A549 (cell line): ENCODE measurements around the gene C17orf75.

ENCODE experiments used
- BHLHE40 ChIP-seq: IDR thresholded peaks from 2 replicates; pipeline ENCODE4 v1.6.1; 2012; ENCODE audit warnings: low read depth, low read length, inconsistent platforms
- POLR2A ChIP-seq: IDR thresholded peaks from 2 replicates; pipeline ENCODE4 v1.6.1; 2012; ENCODE audit warnings: mild to moderate bottlenecking, low read length
- RAD21 ChIP-seq, 2 experiments: fragments of >200 bp in 1 of 2; sonication (Bioruptor Twin) in 1 of 2; formaldehyde crosslinking in 1 of 2; IDR thresholded peaks in 1 of 2; conservative IDR thresholded peaks in 1 of 2; 2 replicates in 1 of 2; 3 replicates in 1 of 2; pipeline ENCODE4 v1.6.1; 2012 to 2018; ENCODE audit warnings: inconsistent platforms in 1 of 2
- TF ChIP-seq, protein P1 (sequence below): fragments of >200 bp; sonication (Bioruptor Twin); formaldehyde crosslinking; IDR thresholded peaks from 3 replicates; pipeline ENCODE4 v1.5.1; 2016
- TF ChIP-seq, protein P2 (sequence below): fragments of 200-600 bp; sonication (generic); IDR thresholded peaks from 2 replicates; pipeline ENCODE4 v1.6.1; 2016; ENCODE audit warnings: antibody characterized with exemption, mild to moderate bottlenecking, moderate library complexity

DNA sequence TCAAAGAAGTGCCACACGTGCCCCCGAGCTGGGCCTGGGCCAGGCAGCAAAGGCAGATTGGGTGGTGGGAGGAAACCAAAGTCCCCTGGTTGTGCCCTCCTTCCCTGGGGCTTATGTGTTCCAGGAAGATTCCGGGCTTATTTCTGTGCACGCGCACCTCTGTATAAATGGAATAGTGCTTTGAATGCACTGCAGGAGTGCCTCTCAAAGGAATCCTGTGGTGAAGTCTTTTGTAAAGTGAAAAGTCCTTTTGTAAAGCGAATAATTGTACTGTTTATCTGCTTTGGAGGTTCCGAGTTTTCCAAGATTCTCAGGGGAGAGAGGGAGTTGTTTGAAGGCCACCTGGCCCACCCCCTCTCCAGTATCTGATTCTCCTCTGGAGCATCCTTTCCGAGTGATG is 26.8 kb downstream of the C17orf75 start:
- TF ChIP-seq, protein P1, sequence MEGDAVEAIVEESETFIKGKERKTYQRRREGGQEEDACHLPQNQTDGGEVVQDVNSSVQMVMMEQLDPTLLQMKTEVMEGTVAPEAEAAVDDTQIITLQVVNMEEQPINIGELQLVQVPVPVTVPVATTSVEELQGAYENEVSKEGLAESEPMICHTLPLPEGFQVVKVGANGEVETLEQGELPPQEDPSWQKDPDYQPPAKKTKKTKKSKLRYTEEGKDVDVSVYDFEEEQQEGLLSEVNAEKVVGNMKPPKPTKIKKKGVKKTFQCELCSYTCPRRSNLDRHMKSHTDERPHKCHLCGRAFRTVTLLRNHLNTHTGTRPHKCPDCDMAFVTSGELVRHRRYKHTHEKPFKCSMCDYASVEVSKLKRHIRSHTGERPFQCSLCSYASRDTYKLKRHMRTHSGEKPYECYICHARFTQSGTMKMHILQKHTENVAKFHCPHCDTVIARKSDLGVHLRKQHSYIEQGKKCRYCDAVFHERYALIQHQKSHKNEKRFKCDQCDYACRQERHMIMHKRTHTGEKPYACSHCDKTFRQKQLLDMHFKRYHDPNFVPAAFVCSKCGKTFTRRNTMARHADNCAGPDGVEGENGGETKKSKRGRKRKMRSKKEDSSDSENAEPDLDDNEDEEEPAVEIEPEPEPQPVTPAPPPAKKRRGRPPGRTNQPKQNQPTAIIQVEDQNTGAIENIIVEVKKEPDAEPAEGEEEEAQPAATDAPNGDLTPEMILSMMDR = no peak
- TF ChIP-seq BHLHE40 (no peak), RAD21 (conservative IDR thresholded peaks at IDR 0.05 in 1 of 2, IDR thresholded peaks at IDR 0.05 in 1 of 2) (no peak), POLR2A (no peak)
- TF ChIP-seq, protein P2, sequence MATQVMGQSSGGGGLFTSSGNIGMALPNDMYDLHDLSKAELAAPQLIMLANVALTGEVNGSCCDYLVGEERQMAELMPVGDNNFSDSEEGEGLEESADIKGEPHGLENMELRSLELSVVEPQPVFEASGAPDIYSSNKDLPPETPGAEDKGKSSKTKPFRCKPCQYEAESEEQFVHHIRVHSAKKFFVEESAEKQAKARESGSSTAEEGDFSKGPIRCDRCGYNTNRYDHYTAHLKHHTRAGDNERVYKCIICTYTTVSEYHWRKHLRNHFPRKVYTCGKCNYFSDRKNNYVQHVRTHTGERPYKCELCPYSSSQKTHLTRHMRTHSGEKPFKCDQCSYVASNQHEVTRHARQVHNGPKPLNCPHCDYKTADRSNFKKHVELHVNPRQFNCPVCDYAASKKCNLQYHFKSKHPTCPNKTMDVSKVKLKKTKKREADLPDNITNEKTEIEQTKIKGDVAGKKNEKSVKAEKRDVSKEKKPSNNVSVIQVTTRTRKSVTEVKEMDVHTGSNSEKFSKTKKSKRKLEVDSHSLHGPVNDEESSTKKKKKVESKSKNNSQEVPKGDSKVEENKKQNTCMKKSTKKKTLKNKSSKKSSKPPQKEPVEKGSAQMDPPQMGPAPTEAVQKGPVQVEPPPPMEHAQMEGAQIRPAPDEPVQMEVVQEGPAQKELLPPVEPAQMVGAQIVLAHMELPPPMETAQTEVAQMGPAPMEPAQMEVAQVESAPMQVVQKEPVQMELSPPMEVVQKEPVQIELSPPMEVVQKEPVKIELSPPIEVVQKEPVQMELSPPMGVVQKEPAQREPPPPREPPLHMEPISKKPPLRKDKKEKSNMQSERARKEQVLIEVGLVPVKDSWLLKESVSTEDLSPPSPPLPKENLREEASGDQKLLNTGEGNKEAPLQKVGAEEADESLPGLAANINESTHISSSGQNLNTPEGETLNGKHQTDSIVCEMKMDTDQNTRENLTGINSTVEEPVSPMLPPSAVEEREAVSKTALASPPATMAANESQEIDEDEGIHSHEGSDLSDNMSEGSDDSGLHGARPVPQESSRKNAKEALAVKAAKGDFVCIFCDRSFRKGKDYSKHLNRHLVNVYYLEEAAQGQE = no peak
